HL-60/S4 treated with phorbol 12-myristate 13-acetate at 8.2 ng/mL for 4 days and 3 days (cell line): ENCODE measurements around the gene NTN5.

ENCODE experiments used
- in situ Hi-C: fragments of 300-500 bp; cut with MboI; formaldehyde crosslinking; loops from 2 replicates; pipeline ENCODE4 v1.15.0; 2022; ENCODE audit warnings: low sequenced_read_pairs

NTN5 gene

GRCh38 chr19:48616041-48616436 is 56.8 kb downstream of the NTN5 start:
- in situ Hi-C loops, result no loop called here

GRCh38 chr19:48615231-48616040 is 57.4 kb downstream of the NTN5 start:
- in situ Hi-C loops, result no loop called here

GRCh38 chr19:48614436-48615230 is 58.2 kb downstream of the NTN5 start, which contains the start of gene FAM83E:
Gene FAM83E (minus strand): TSS chr19:48615076. CDS start chr19:48613372, 1,704 bp downstream.
- in situ Hi-C loops, result no loop called here

GRCh38 chr19:48613852-48614435 is 58.9 kb downstream of the NTN5 start:
- in situ Hi-C loops, result no loop called here

GRCh38 chr19:48613024-48613851 is 59.6 kb downstream of the NTN5 start:
- in situ Hi-C loops, result no loop called here

GRCh38 chr19:48611872-48612271 is 60.9 kb downstream of the NTN5 start:
- in situ Hi-C loops, result no loop called here
